ENCODE results near the gene HMCN2. TPM values are rescaled to one million over a fixed set of nuclear protein-coding genes. Genes with fewer than 3 reads are reported as not detected.

Gene HMCN2
- polyA plus RNA-seq, 2 of the 4 experiments (the other 2 are of a cell fraction): 0.01 TPM; not detected in 1

DNA sequence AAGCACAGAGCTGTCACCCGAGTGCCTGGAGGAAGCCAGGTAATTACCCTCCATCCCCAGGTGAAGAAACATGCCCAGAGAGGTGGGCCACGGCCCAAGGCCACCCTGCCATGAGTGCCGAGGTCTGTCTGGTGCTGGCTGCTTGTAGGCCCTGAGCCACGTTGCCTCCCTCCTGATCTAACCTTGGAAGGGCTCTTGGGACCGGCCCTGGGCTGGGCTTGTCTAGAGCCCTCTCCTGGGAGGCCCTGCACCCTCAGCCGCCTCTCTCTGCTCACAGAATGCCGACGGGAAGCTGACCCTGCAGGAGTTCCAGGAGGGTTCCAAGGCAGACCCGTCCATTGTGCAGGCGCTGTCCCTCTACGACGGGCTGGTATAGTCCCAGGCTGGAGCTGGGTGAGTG is 39.4 kb upstream of the HMCN2 start:
- Histone ChIP-seq H3K4me1 (no peaks in the 10 kb centered on the region), H3K4me3 (no peak overlapping the region), H3K27ac (no peak overlapping the region), H3K9me3 (peaks cover 7% of the 10 kb centered on the region; the same call in 2 of the 3 replicates), H3K4me2 (no peak overlapping the region)
- POLR2A ChIA-PET: no interaction called here
- TF ChIP-seq JUNB (IDR thresholded peaks at IDR 0.05): no peak
- TF ChIP-seq, protein P1, sequence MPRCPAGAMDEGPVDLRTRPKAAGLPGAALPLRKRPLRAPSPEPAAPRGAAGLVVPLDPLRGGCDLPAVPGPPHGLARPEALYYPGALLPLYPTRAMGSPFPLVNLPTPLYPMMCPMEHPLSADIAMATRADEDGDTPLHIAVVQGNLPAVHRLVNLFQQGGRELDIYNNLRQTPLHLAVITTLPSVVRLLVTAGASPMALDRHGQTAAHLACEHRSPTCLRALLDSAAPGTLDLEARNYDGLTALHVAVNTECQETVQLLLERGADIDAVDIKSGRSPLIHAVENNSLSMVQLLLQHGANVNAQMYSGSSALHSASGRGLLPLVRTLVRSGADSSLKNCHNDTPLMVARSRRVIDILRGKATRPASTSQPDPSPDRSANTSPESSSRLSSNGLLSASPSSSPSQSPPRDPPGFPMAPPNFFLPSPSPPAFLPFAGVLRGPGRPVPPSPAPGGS (IDR thresholded peaks at IDR 0.05): no peak
- TF ChIP-seq, protein P2, sequence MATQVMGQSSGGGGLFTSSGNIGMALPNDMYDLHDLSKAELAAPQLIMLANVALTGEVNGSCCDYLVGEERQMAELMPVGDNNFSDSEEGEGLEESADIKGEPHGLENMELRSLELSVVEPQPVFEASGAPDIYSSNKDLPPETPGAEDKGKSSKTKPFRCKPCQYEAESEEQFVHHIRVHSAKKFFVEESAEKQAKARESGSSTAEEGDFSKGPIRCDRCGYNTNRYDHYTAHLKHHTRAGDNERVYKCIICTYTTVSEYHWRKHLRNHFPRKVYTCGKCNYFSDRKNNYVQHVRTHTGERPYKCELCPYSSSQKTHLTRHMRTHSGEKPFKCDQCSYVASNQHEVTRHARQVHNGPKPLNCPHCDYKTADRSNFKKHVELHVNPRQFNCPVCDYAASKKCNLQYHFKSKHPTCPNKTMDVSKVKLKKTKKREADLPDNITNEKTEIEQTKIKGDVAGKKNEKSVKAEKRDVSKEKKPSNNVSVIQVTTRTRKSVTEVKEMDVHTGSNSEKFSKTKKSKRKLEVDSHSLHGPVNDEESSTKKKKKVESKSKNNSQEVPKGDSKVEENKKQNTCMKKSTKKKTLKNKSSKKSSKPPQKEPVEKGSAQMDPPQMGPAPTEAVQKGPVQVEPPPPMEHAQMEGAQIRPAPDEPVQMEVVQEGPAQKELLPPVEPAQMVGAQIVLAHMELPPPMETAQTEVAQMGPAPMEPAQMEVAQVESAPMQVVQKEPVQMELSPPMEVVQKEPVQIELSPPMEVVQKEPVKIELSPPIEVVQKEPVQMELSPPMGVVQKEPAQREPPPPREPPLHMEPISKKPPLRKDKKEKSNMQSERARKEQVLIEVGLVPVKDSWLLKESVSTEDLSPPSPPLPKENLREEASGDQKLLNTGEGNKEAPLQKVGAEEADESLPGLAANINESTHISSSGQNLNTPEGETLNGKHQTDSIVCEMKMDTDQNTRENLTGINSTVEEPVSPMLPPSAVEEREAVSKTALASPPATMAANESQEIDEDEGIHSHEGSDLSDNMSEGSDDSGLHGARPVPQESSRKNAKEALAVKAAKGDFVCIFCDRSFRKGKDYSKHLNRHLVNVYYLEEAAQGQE (IDR thresholded peaks at IDR 0.05): no peak
- TF ChIP-seq, protein P3, sequence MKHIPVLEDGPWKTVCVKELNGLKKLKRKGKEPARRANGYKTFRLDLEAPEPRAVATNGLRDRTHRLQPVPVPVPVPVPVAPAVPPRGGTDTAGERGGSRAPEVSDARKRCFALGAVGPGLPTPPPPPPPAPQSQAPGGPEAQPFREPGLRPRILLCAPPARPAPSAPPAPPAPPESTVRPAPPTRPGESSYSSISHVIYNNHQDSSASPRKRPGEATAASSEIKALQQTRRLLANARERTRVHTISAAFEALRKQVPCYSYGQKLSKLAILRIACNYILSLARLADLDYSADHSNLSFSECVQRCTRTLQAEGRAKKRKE (CRISPR knock-in tag; IDR thresholded peaks at IDR 0.05; ENCODE audit: low read depth): no peak
- no peak for TF ChIP-seq CEBPB (IDR thresholded peaks at IDR 0.05)
- no peak for TF ChIP-seq ZFP36 (IDR thresholded peaks at IDR 0.05; ENCODE audit: borderline replicate concordance, partially characterized antibody)
- TF ChIP-seq JUN (IDR thresholded peaks at IDR 0.05): no peak
- no peak for TF ChIP-seq SREBF2 (IDR thresholded peaks at IDR 0.05)
- no peak for TF ChIP-seq FOSL2 (IDR thresholded peaks at IDR 0.05)
- TF ChIP-seq FOSL2 (CRISPR knock-in tag; IDR thresholded peaks at IDR 0.05): no peak
- no peak for TF ChIP-seq TFCP2L1 (CRISPR knock-in tag; IDR thresholded peaks at IDR 0.05)
- TF ChIP-seq HOXA7 (CRISPR knock-in tag; IDR thresholded peaks at IDR 0.05): no peak
- no peak for TF ChIP-seq ZC3H11A (IDR thresholded peaks at IDR 0.05)
- no peak for TF ChIP-seq TP53 (CRISPR knock-in tag; IDR thresholded peaks at IDR 0.05)
- TF ChIP-seq, protein P4, sequence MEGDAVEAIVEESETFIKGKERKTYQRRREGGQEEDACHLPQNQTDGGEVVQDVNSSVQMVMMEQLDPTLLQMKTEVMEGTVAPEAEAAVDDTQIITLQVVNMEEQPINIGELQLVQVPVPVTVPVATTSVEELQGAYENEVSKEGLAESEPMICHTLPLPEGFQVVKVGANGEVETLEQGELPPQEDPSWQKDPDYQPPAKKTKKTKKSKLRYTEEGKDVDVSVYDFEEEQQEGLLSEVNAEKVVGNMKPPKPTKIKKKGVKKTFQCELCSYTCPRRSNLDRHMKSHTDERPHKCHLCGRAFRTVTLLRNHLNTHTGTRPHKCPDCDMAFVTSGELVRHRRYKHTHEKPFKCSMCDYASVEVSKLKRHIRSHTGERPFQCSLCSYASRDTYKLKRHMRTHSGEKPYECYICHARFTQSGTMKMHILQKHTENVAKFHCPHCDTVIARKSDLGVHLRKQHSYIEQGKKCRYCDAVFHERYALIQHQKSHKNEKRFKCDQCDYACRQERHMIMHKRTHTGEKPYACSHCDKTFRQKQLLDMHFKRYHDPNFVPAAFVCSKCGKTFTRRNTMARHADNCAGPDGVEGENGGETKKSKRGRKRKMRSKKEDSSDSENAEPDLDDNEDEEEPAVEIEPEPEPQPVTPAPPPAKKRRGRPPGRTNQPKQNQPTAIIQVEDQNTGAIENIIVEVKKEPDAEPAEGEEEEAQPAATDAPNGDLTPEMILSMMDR (IDR thresholded peaks at IDR 0.05): no peak
- no peak for TF ChIP-seq MAFK (IDR thresholded peaks at IDR 0.05; ENCODE audit: partially characterized antibody)
- no peak for TF ChIP-seq EP300 (IDR thresholded peaks at IDR 0.05)
- TF ChIP-seq, protein P5, sequence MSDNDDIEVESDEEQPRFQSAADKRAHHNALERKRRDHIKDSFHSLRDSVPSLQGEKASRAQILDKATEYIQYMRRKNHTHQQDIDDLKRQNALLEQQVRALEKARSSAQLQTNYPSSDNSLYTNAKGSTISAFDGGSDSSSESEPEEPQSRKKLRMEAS (IDR thresholded peaks at IDR 0.05): no peak
- DNase-seq (ENCODE audit: low read depth in 1 of 2, low spot score in 1 of 2): no peak
- CTCF ChIA-PET: interaction anchor here (0.5 to 7.5 kb wide), 8 partner anchors 9 to 721 kb away, joined by 3 to 42 read pairs (median 6); no protein-coding TSS in a partner anchor
- 91% methylated on average over 11 of the region's 12 CpGs for WGBS (ENCODE audit: missing lambda C conversion rate)
- no peak for FAIRE-seq
- no peak for ATAC-seq

DNA sequence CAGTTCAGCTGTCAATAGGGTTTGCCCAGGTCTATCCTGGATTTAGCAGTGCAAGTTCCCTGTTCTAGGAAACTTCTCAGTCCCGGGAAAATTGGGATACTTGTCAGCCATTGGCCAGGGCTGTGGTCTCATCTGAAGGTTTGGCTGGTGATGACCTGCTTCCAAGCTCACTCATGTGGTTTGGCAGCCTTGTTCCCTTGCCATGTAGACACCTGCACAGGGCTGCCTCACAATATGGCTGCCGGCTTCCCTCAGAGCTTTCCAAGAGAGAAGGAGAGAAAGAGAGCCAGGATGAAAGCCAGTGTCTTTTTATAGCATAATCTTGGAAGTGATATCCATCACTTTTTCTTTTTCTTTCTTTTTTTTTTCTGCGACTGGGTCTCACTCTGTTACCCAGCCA is 37.7 kb upstream of the HMCN2 start:
- TF ChIP-seq ZSCAN20 (CRISPR knock-in tag; IDR thresholded peaks at IDR 0.05) (no peak), CHD4 (IDR thresholded peaks at IDR 0.05; ENCODE audit: borderline replicate concordance) (no peak), BHLHE40 (IDR thresholded peaks at IDR 0.05; ENCODE audit: low read depth, low read length) (no peak), RFX5 (IDR thresholded peaks at IDR 0.05) (no peak), FOSB (CRISPR knock-in tag; IDR thresholded peaks at IDR 0.05) (no peak), HOXB5 (CRISPR knock-in tag; IDR thresholded peaks at IDR 0.05) (no peak), TP53 (CRISPR knock-in tag; IDR thresholded peaks at IDR 0.05) (no peak), JUN (IDR thresholded peaks at IDR 0.05) (no peak)
- TF ChIP-seq, protein P4 (IDR thresholded peaks at IDR 0.05): no peak
- TF ChIP-seq, protein P6, sequence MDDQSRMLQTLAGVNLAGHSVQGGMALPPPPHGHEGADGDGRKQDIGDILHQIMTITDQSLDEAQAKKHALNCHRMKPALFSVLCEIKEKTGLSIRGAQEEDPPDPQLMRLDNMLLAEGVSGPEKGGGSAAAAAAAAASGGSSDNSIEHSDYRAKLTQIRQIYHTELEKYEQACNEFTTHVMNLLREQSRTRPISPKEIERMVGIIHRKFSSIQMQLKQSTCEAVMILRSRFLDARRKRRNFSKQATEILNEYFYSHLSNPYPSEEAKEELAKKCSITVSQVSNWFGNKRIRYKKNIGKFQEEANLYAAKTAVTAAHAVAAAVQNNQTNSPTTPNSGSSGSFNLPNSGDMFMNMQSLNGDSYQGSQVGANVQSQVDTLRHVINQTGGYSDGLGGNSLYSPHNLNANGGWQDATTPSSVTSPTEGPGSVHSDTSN (IDR thresholded peaks at IDR 0.05): no peak
- TF ChIP-seq, protein P7, sequence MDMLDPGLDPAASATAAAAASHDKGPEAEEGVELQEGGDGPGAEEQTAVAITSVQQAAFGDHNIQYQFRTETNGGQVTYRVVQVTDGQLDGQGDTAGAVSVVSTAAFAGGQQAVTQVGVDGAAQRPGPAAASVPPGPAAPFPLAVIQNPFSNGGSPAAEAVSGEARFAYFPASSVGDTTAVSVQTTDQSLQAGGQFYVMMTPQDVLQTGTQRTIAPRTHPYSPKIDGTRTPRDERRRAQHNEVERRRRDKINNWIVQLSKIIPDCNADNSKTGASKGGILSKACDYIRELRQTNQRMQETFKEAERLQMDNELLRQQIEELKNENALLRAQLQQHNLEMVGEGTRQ (IDR thresholded peaks at IDR 0.05): no peak
- DNase-seq (ENCODE audit: low read depth in 1 of 2, low spot score in 1 of 2) (peak in 1 of 2 experiments; percentile 31), ATAC-seq (no peak), FAIRE-seq (no peak)
- no peak overlapping the region for H3K27ac ChIP-seq
- CTCF ChIA-PET: interaction anchor here (3.2 to 7.5 kb wide), 3 partner anchors 8 to 121 kb away, joined by 27 to 42 read pairs (median 27); no protein-coding TSS in a partner anchor
- H3K4me3 ChIP-seq: no peak overlapping the region
- POLR2A ChIA-PET: no interaction called here
- H3K4me2 ChIP-seq: no peak overlapping the region
- no peaks in the 10 kb centered on the region for H3K4me1 ChIP-seq
- H3K9me3 ChIP-seq: peaks cover 7% of the 10 kb centered on the region; the same call in 2 of the 3 replicates
- WGBS (ENCODE audit: missing lambda C conversion rate): 95% methylated on average over 3 of the region's 3 CpGs
